Testis (tissue), 3 donors: ENCODE measurements around the gene FAM131C. TPM values are rescaled to one million over a fixed set of nuclear protein-coding genes. Genes with fewer than 3 reads are reported as not detected.

Experiments used
- DNase-seq: peaks from one replicate; pipeline ENCODE4 v3.0.0-alpha.2; 2019
- H3K27ac ChIP-seq, 2 donors: fragments of 200-600 bp; sonication (generic); one replicate each; pipeline ENCODE4 v1.5.1; 2019
- H3K27me3 ChIP-seq: fragments of 200-600 bp; sonication (generic); one replicate; pipeline ENCODE4 v1.5.1; 2019
- H3K36me3 ChIP-seq: fragments of 200-600 bp; sonication (generic); one replicate; pipeline ENCODE4 v1.5.1; 2017; ENCODE audit warnings: low read depth; ENCODE audit errors: missing control alignments
- H3K4me1 ChIP-seq: fragments of 200-600 bp; sonication (generic); one replicate; pipeline ENCODE4 v1.5.1; 2019
- H3K4me3 ChIP-seq, 2 donors: fragments of 200-600 bp; sonication (generic); one replicate each; pipeline ENCODE4 v1.5.1; 2017 to 2019
- H3K9me3 ChIP-seq: fragments of 200-600 bp; sonication (generic); one replicate; pipeline ENCODE4 v1.5.1; 2017
- CTCF ChIP-seq, 3 experiments: fragments of 450-650 bp in 2 of 3; fragments of 200-600 bp in 1 of 3; sonication (generic) in 1 of 3; IDR thresholded peaks; one replicate each; pipeline ENCODE4 v1.5.1; 2016 to 2019; ENCODE audit warnings: antibody characterized with exemption in 3 of 3, mild to moderate bottlenecking in 2 of 3, moderate library complexity in 1 of 3
- POLR2A ChIP-seq: fragments of 450-650 bp; IDR thresholded peaks from one replicate; pipeline ENCODE4 v1.6.1; 2017; ENCODE audit warnings: antibody characterized with exemption, mild to moderate bottlenecking, moderate library complexity
- WGBS, 2 donors: methylation state at CpG; one replicate each; pipeline ENCODE4 v1.1.5; 2018; 5-methylcytosine and 5-hydroxymethylcytosine counted together
- intact Hi-C: fragments of 100-400 bp; cut with DNase I; formaldehyde crosslinking; loops from one replicate; pipeline ENCODE4 v1.15.1; 2023; ENCODE audit warnings: low total_unique reads
- polyA plus RNA-seq: library from polyadenylated mRNA; stranded (reverse); fragments of 350-450 nt; fragmentation: Illumina TruSeq; extraction: RNeasy Lipid Tissue Mini Kit (QIAGEN cat#74804); gene quantifications from one replicate; pipeline ENCODE4 v1.2.3, GENCODE V29; 2014; ENCODE audit warnings: low read depth, low replicate concordance; ENCODE audit not compliant: insufficient read depth
- total RNA-seq, 2 donors: library from RNA; depleted of rRNA; stranded (reverse); fragments of >200 nt; gene quantifications; one replicate each; pipeline ENCODE4 v1.2.3, GENCODE V29; 2016

FAM131C gene
- total and polyA plus RNA-seq, 3 donors from 2014 or later: 0.42 to 1.2 (median 0.87) TPM

DNA sequence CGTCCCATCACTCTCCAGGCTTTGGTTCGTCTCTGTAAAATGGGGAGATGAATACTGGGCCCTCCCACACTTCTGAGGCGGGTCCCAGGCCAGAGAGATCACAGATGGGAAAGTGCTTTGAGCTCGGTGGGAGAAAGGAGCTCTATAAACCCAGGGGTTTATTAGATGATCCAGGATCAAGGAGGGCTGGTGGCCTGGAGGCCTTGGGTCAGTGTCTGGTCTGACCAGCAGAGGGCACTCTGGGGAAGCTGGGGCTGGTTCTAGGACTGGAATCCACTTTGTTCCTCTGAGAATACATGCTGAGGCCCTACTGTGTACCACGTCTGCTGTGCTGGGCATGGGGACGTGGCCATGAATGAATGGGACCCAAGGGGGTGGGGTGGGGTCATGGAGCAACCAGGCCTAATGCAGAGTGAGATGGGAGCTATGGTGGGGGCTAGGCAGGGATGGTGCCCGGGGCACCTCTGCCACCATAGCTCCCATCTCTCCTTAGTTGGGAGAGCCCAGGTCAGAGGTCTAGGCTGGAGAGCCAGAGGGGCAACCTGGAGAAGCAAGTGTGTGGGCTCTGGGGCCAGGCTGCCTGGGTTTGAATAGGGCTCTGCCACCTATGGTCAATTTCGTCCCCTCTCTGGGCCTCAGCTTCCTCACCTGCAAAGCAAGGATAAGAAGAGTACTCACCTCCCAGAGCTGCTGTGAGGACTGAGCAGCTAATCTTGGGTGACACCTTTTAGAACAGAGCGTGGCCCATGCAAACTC, 9.0 kb upstream of the FAM131C start:
- DNase-seq: peak; percentile 78
- H3K9me3 ChIP-seq: no peaks in the 10 kb centered on the region
- intact Hi-C loops: loop anchor here (10.0 kb wide), 1 partner anchor 162 kb away; no protein-coding TSS in a partner anchor
- TF ChIP-seq CTCF (IDR thresholded peaks at IDR 0.05) (peak; percentile 63 to 76 (median 76)), POLR2A (no peak)
- 83 to 86% methylated on average over 9 of the region's 9 CpGs for WGBS, 2 donors
- no peaks in the 10 kb centered on the region for H3K36me3 ChIP-seq
- H3K4me1 ChIP-seq: peaks cover 9% of the 10 kb centered on the region
- no peaks in the 10 kb centered on the region for H3K27me3 ChIP-seq
- no peak overlapping the region for H3K4me3 ChIP-seq
- H3K27ac ChIP-seq: no peak overlapping the region

DNA sequence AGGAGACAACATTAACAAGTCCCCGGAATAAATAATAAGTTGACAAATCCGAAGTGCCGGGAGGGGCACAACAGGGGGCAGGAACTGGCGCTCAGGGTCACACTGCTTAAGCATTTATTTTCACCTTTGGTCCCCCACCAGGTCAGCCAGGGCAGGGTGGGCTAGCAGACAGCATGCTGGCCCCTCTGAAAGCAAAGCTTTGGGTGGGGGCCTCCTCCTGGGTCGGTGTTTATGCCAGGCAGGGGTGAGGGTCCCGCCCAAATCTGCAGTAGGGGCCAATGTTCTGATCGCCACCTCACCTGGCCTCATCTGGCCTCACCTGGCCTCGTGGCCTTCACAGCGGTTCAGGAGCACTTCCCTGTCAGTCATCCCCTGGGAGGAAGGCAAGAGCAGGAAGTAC, 8.2 kb upstream of the FAM131C start:
- 85 to 87% methylated on average over 6 to 9 of the region's 9 CpGs for WGBS, 2 donors
- no peak overlapping the region for H3K27ac ChIP-seq
- no peaks in the 10 kb centered on the region for H3K36me3 ChIP-seq
- TF ChIP-seq CTCF (IDR thresholded peaks at IDR 0.05) (no peak), POLR2A (no peak)
- no peaks in the 10 kb centered on the region for H3K27me3 ChIP-seq
- peaks cover 9% of the 10 kb centered on the region for H3K4me1 ChIP-seq
- DNase-seq: no peak
- H3K9me3 ChIP-seq: no peaks in the 10 kb centered on the region
- no peak overlapping the region for H3K4me3 ChIP-seq
- intact Hi-C loops: loop anchor here (2.0 to 10.0 kb wide), 2 partner anchors 101 to 163 kb away; no protein-coding TSS in a partner anchor

GRCh38 chr1:16080422-16081150, 7.1 kb upstream of the FAM131C start:
- Histone ChIP-seq H3K36me3 (no peaks in the 10 kb centered on the region), H3K27ac (no peak overlapping the region), H3K9me3 (no peaks in the 10 kb centered on the region), H3K4me3 (no peak overlapping the region), H3K4me1 (peaks cover 9% of the 10 kb centered on the region), H3K27me3 (no peaks in the 10 kb centered on the region)
- TF ChIP-seq CTCF (IDR thresholded peaks at IDR 0.05) (no peak), POLR2A (no peak)
- intact Hi-C loops: loop anchor here (2.0 to 10.0 kb wide), 2 partner anchors 102 to 164 kb away; no protein-coding TSS in a partner anchor
- 79 to 86% methylated on average over 5 of the region's 5 CpGs for WGBS, 2 donors
- DNase-seq: peak; percentile 60

GRCh38 chr1:16078925-16079656, 5.6 kb upstream of the FAM131C start:
- H3K27ac ChIP-seq: peak overlapping the region in 1 of 2 donors; percentile 59
- no peak overlapping the region for H3K4me3 ChIP-seq
- peak; percentile 89 for DNase-seq
- H3K27me3 ChIP-seq: no peaks in the 10 kb centered on the region
- WGBS, 2 donors: 36 to 40% methylated on average over 7 to 10 of the region's 10 CpGs
- peaks cover 13% of the 10 kb centered on the region for H3K4me1 ChIP-seq
- TF ChIP-seq CTCF (IDR thresholded peaks at IDR 0.05): peak; percentile 84 to 92 (median 88)
- TF ChIP-seq POLR2A: no peak
- no peaks in the 10 kb centered on the region for H3K9me3 ChIP-seq
- intact Hi-C loops: loop anchor here (2.0 kb wide), 1 partner anchor 110 kb away; no protein-coding TSS in a partner anchor
- H3K36me3 ChIP-seq: no peaks in the 10 kb centered on the region
